CD8-positive, alpha-beta memory T cell (primary cell): ENCODE results near the gene TMCC1. TPM values are rescaled to one million over a fixed set of nuclear protein-coding genes. Genes with fewer than 3 reads are reported as not detected.
"Not testable (repeated sequence)": the region's sequence is repeated elsewhere in the genome, so short reads cannot be mapped to it uniquely, and the experiment has no call there.

Experiments
- CTCF ChIA-PET: fragments of 350-600 bp; sonication (Branson Sonifier 250); formaldehyde crosslinking; loops from one replicate; lab custom pipeline; 2021; ENCODE audit warnings: antibody characterized with exemption; lab: Charles Lee
- POLR2A ChIA-PET: fragments of 350-600 bp; sonication (Branson Sonifier 250); formaldehyde crosslinking; loops from one replicate; lab custom pipeline; 2021; ENCODE audit warnings: antibody characterized with exemption; lab: Charles Lee
- DNase-seq, 5 donors: peaks; one replicate each; pipeline versions ENCODE4 v3.0.0 to v3.0.0-alpha.2; 2020 to 2022; ENCODE audit warnings: mixed read lengths in 1 of 5
- H3K27ac ChIP-seq: one replicate; pipeline ENCODE4 v1.7.0; 2013; ENCODE audit warnings: low read depth, mild to moderate bottlenecking, low read length, moderate library complexity
- H3K27me3 ChIP-seq: 2 replicates; pipeline ENCODE4 v1.7.0; 2013; ENCODE audit warnings: low read length, mild to moderate bottlenecking; ENCODE audit not compliant: insufficient read depth, poor library complexity, severe bottlenecking
- H3K36me3 ChIP-seq: 2 replicates; pipeline ENCODE4 v1.7.0; 2013; ENCODE audit warnings: mild to moderate bottlenecking, low read length, moderate library complexity; ENCODE audit not compliant: insufficient read depth
- H3K4me1 ChIP-seq: 2 replicates; pipeline ENCODE4 v1.7.0; 2013; ENCODE audit warnings: mild to moderate bottlenecking, low read length, moderate library complexity; ENCODE audit not compliant: insufficient read depth
- H3K4me3 ChIP-seq: 2 replicates; pipeline ENCODE4 v1.7.0; 2013; ENCODE audit warnings: mild to moderate bottlenecking, low read length
- H3K9me3 ChIP-seq: 2 replicates; pipeline ENCODE4 v1.7.0; 2013; ENCODE audit warnings: mild to moderate bottlenecking, low read length
- H3K27ac Mint-ChIP-seq, 8 donors: one replicate each; pipeline ENCODE4 v1.8.0; 2020 to 2021; ENCODE audit warnings: mixed read lengths in 8 of 8, mild to moderate bottlenecking in 6 of 8, inconsistent platforms in 3 of 8, moderate library complexity in 3 of 8
- H3K27me3 Mint-ChIP-seq, 2 donors: one replicate each; pipeline ENCODE4 v1.8.0; 2020 to 2021; ENCODE audit warnings: mixed read lengths in 2 of 2, mild to moderate bottlenecking in 1 of 2, moderate library complexity in 1 of 2
- H3K36me3 Mint-ChIP-seq, 3 donors: one replicate each; pipeline ENCODE4 v1.8.0; 2020 to 2021; ENCODE audit warnings: mixed read lengths in 3 of 3, inconsistent platforms in 1 of 3, mild to moderate bottlenecking in 1 of 3
- H3K4me1 Mint-ChIP-seq, 3 donors: one replicate each; pipeline ENCODE4 v1.8.0; 2020 to 2021; ENCODE audit warnings: mixed read lengths in 3 of 3, inconsistent platforms in 1 of 3, mild to moderate bottlenecking in 1 of 3
- H3K4me3 Mint-ChIP-seq, 7 donors: one replicate each; pipeline ENCODE4 v1.8.0; 2020 to 2021; ENCODE audit warnings: mixed read lengths in 7 of 7, mild to moderate bottlenecking in 6 of 7, moderate library complexity in 4 of 7, inconsistent platforms in 2 of 7
- H3K9me3 Mint-ChIP-seq, 5 donors: one replicate each; pipeline ENCODE4 v1.8.0; 2020 to 2022; ENCODE audit warnings: mixed read lengths in 5 of 5, mild to moderate bottlenecking in 3 of 5, moderate library complexity in 2 of 5, inconsistent platforms in 1 of 5
- polyA plus RNA-seq: library from polyadenylated mRNA; unstranded; fragments of 300-500 nt; fragmentation: Illumina TruSeq; gene quantifications from one replicate; pipeline ENCODE4 v1.2.3, GENCODE V29; 2021
- total RNA-seq, 2 experiments: library from RNA; stranded (reverse); gene quantifications; one replicate each; pipeline ENCODE4 v1.2.3, GENCODE V29; 2021

TMCC1 gene
- total and polyA plus RNA-seq, 3 experiments from 2014 or later = 5.6 to 18.6 (median 16.0) TPM

DNA sequence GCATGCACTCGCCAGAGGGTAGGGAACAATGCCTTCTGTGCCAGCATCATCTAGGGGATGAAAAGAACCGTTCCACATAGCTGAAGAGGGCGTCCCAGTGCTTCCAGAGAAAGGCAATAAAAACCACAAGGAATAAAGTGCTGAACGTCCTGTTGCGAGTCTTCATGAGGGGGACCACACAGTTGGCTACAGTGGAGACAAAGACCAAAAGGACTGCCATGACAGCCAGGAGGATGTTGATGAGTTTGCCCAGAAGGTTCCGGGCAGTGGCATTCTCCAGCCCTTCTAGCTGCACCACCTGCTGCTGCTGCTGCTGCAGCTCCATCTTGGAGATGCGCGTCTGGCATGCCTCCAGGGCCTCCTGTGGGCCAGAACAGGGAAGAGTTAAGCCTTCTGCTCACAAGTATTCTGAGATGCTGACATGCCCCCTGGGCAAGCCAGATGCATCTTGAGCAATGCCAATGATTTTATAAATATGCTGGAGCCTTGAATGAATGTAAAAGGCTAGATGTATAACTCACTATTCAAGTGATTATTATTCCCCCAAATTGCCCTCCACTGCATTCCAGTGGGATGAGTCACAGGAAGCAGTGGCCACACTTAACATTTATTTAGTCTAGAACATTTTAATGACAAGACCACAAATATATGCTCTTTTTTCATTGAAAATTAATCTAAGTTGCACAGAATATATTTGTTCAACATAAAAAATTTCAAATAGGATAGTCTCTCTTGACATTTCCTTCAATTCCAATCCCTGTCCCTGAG, 241.9 kb downstream of the TMCC1 start:
- H3K36me3 ChIP-seq = peaks cover 4% of the 10 kb centered on the region
- CTCF ChIA-PET = no interaction called here

DNA sequence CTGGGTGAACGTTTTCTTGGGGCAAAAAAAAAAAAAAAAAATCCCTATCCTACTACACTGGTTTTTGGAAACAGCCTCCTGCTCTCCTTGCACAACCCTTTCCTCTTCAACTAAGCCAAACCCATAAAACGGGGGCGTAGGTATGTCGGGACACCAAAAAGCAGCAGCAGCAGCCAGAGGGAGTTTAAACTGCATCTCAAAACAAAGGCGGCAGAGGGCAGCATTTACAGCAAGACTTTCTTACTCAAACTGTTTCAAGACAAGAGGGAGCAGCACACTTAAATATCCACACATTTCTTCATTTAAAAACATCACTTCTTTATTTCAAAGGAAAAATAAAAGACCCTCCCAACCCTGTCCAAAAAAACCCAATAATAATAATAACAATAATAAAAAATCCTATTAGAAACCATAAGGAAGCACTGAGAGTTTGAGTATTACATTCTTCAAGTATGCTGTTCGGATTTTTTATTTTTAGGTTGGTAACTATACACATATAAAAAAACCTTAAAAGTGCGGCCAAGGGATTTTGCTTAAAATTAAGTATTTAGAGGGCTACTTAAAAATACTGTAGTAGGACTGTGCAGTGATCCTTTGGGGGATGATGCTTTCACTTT, 243.1 kb downstream of the TMCC1 start:
- H3K27ac ChIP-seq = no peak overlapping the region
- H3K4me3 ChIP-seq = no peak overlapping the region
- ChIA-PET CTCF (interaction anchor here (0.7 to 1.5 kb wide), 5 partner anchors 46 to 1210 kb away, joined by 3 to 5 read pairs (median 4); no protein-coding TSS in a partner anchor), POLR2A (no interaction called here)
- H3K9me3 ChIP-seq = no peaks in the 10 kb centered on the region
- Mint-ChIP-seq H3K27me3 (peaks cover 0 to under 1% of the 10 kb centered on the region in 2 donors), H3K27ac (peak overlapping the region in 1 of 8 donors; percentile 33), H3K4me3 (peak overlapping the region in 1 of 7 donors; percentile 1), H3K4me1 (peaks cover 2 to 5% (median 3%) of the 10 kb centered on the region in 3 donors), H3K36me3 (peaks cover 0 to 46% (median 13%) of the 10 kb centered on the region in 3 donors), H3K9me3 (no peaks in the 10 kb centered on the region)
- peak; percentile 21 to 65 (median 26) for DNase-seq
- H3K36me3 ChIP-seq = peaks cover 4% of the 10 kb centered on the region
- H3K27me3 ChIP-seq = no peaks in the 10 kb centered on the region
- H3K4me1 ChIP-seq = no peaks in the 10 kb centered on the region

More for the DNA sequence above, 241.9 kb downstream of the TMCC1 start:
- Histone ChIP-seq H3K9me3 (no peaks in the 10 kb centered on the region), H3K4me1 (no peaks in the 10 kb centered on the region), H3K27ac (no peak overlapping the region), H3K27me3 (no peaks in the 10 kb centered on the region), H3K4me3 (no peak overlapping the region)
- peaks cover 0 to 46% (median 17%) of the 10 kb centered on the region in 3 donors for H3K36me3 Mint-ChIP-seq
- H3K27ac Mint-ChIP-seq = peak overlapping the region in 1 of 8 donors; percentile 34
- POLR2A ChIA-PET = no interaction called here
- no peaks in the 10 kb centered on the region for H3K27me3 Mint-ChIP-seq
- no peak for DNase-seq
- H3K9me3 Mint-ChIP-seq = no peaks in the 10 kb centered on the region
- H3K4me1 Mint-ChIP-seq = peaks cover 2 to 5% (median 3%) of the 10 kb centered on the region in 3 donors
- H3K4me3 Mint-ChIP-seq = no peak overlapping the region

DNA sequence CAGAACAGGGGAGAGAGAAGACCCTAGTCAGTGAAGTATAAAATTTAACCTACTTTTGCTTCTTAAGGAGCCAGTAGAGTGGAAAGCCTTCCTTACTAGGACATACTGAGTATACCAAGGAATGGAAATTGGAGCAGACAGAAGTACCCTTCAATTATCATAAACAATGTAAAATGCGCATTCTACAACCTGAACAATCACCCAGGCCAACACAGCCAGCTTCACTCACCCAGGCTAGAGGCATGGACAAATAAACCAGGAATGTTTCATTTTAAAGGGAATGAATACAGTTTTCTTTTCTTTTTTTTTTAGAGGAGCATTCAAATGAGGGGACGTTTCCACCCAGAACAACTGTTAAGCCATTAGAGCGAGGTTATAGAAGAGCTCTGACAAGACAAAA, 245.1 kb downstream of the TMCC1 start:
- no peaks in the 10 kb centered on the region for H3K9me3 ChIP-seq
- peaks cover 0 to 2% of the 10 kb centered on the region in 2 donors for H3K27me3 Mint-ChIP-seq
- POLR2A ChIA-PET = no interaction called here
- no peak overlapping the region for H3K27ac ChIP-seq
- CTCF ChIA-PET = no interaction called here
- no peak overlapping the region for H3K4me3 Mint-ChIP-seq
- H3K4me3 ChIP-seq = no peak overlapping the region
- H3K36me3 ChIP-seq = peaks cover 4% of the 10 kb centered on the region
- DNase-seq = no peak
- H3K4me1 ChIP-seq = no peaks in the 10 kb centered on the region
- H3K27ac Mint-ChIP-seq = no peak overlapping the region
- peaks cover 2 to 5% (median 3%) of the 10 kb centered on the region in 3 donors for H3K4me1 Mint-ChIP-seq
- peaks cover 0 to 30% (median 11%) of the 10 kb centered on the region in 3 donors for H3K36me3 Mint-ChIP-seq
- H3K9me3 Mint-ChIP-seq = no peaks in the 10 kb centered on the region
- no peaks in the 10 kb centered on the region for H3K27me3 ChIP-seq

DNA sequence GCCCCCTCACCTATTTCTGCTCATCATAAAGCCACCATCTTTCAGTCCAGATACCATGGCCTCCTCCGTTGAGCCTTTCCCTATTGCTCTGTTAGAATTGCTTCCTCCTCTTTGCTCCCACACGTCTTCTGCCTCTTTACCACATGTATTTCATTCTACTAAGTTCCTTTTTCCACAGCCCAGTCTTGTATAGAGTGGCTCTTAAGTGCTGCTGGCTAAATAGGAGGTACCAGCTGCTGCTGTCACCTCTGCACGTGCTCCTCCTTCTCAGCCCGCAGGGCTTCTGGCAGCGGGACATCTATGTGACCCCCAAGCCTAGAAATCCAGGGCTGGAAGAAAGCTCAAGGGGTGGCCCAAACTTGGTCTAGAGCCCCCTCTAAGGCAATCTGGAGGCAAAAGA, 248.2 kb downstream of the TMCC1 start:
- Mint-ChIP-seq H3K4me1 (peaks cover 2 to 3% (median 3%) of the 10 kb centered on the region in 3 donors), H3K27me3 (peaks cover 0 to 2% of the 10 kb centered on the region in 2 donors), H3K27ac (peak overlapping the region in 2 of 8 donors; percentile 54 to 88), H3K36me3 (peaks cover 0 to 6% (median 0%) of the 10 kb centered on the region in 3 donors), H3K9me3 (no peaks in the 10 kb centered on the region), H3K4me3 (no peak overlapping the region)
- Histone ChIP-seq H3K27me3 (no peaks in the 10 kb centered on the region), H3K4me3 (no peak overlapping the region), H3K27ac (no peak overlapping the region), H3K36me3 (no peaks in the 10 kb centered on the region), H3K4me1 (no peaks in the 10 kb centered on the region), H3K9me3 (no peaks in the 10 kb centered on the region)
- ChIA-PET CTCF (interaction anchor here (1.4 kb wide), 1 partner anchor 155 kb away, joined by 5 read pairs; no protein-coding TSS in a partner anchor), POLR2A (no interaction called here)
- DNase-seq = no peak

DNA sequence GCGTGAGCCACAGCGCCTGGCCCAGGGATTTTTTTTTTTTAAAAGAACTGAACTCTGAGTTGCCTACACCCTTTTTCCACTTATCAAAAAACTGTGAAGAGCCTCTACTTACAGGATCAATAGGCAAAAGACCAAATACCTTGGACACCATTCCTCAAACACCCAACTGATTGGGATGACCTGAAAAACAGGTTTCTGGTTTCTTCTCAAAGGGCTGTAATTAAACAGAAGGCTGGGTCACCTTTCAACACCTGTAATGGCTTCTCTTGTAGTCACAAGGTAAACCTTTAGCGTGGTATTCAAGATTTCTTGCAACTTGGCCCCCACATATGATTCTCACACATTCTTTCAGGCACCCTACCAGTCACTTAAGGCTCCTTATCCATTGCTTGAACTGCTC, 248.7 kb downstream of the TMCC1 start:
- no peak for DNase-seq
- Histone ChIP-seq H3K4me1 (no peaks in the 10 kb centered on the region), H3K27me3 (no peaks in the 10 kb centered on the region), H3K4me3 (no peak overlapping the region), H3K27ac (no peak overlapping the region), H3K36me3 (no peaks in the 10 kb centered on the region), H3K9me3 (no peaks in the 10 kb centered on the region)
- H3K4me3 Mint-ChIP-seq = no peak overlapping the region
- peaks cover 0 to 2% of the 10 kb centered on the region in 2 donors for H3K27me3 Mint-ChIP-seq
- H3K9me3 Mint-ChIP-seq = no peaks in the 10 kb centered on the region
- no peak overlapping the region for H3K27ac Mint-ChIP-seq
- ChIA-PET POLR2A (no interaction called here), CTCF (no interaction called here)
- H3K4me1 Mint-ChIP-seq = no peaks in the 10 kb centered on the region
- peaks cover 0 to 4% (median 0%) of the 10 kb centered on the region in 3 donors for H3K36me3 Mint-ChIP-seq

DNA sequence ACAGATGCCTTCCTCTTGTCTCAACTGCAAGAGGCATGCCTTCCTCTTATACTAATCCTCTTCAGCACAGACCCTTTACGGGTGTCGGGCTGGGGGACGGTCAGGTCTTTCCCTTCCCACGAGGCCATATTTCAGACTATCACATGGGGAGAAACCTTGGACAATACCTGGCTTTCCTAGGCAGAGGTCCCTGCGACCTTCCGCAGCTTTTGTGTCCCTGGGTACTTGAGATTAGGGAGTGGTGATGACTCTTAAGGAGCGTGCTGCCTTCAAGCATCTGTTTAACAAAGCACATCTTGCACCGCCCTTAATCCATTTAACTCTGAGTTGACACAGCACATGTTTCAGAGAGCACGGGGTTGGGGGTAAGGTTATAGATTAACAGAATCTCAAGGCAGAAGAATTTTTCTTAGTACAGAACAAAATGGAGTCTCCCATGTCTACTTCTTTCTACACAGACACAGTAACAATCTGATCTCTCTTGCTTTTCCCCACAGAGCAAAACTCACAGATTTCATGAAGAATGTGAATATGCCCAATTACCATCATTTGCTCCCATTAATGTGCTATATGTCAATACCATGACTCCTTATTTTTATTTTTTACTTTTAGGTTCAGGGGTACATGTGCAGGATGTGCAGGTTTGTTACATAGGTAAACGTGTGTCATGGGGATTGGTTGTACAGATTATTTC, 251.8 kb downstream of the TMCC1 start:
- H3K9me3 ChIP-seq, H3K4me3 ChIP-seq, H3K36me3 ChIP-seq, POLR2A ChIA-PET, H3K9me3 Mint-ChIP-seq, CTCF ChIA-PET, H3K27me3 ChIP-seq, H3K4me1 ChIP-seq, H3K4me1 Mint-ChIP-seq, H3K36me3 Mint-ChIP-seq, H3K4me3 Mint-ChIP-seq, H3K27ac ChIP-seq, DNase-seq, H3K27me3 Mint-ChIP-seq: not testable (repeated sequence)
- H3K27ac Mint-ChIP-seq = peak overlapping the region in 2 of 8 donors; percentile 1 to 2

DNA sequence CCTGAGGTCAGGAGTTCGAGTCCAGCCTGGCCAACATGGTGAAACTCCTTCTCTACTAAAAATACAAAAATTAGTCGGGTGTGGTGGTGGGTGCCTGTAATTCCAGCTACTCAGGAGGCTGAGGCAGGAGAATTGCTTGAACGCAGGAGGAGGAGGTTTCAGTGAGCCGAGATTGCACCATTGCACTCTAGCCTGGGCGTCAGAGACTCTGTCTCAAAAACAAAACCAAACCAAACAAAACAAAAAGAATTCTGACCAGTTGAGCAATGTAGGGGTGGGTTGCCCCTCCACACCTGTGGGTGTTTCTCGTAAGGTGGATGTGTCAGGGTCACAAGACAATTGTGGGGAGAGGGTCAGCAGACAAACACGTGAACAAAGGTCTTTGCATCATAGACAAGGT, 252.5 kb downstream of the TMCC1 start:
- H3K4me3 Mint-ChIP-seq, H3K27me3 Mint-ChIP-seq, H3K36me3 Mint-ChIP-seq, H3K9me3 Mint-ChIP-seq, DNase-seq, H3K9me3 ChIP-seq, CTCF ChIA-PET, H3K4me1 ChIP-seq, POLR2A ChIA-PET, H3K36me3 ChIP-seq, H3K27ac ChIP-seq, H3K4me1 Mint-ChIP-seq, H3K4me3 ChIP-seq, H3K27me3 ChIP-seq: not testable (repeated sequence)
- H3K27ac Mint-ChIP-seq = peak overlapping the region in 1 of 8 donors; percentile 51
